ENCODE data around the gene ALKBH3. TPM values are rescaled to one million over a fixed set of nuclear protein-coding genes. Genes with fewer than 3 reads are reported as not detected.

The ALKBH3 gene
- total RNA-seq, 1 experiment from 2014 or later, result 18.8 TPM

GRCh38 chr11:43955381-43956118 lies 74.9 kb downstream of the ALKBH3 start:
- H3K27ac ChIP-seq (ENCODE audit: insufficient read length, low read depth, low read length), result no peak overlapping the region
- peaks cover 0 to 21% (median 9%) of the 10 kb centered on the region in 3 experiments; a peak in 4 of 7 replicates for H3K36me3 Mint-ChIP-seq (ENCODE audit: insufficient read depth in 1 of 3, low read depth in 3 of 3)
- no peak overlapping the region for H2BK5ac ChIP-seq (ENCODE audit: insufficient read length, low read length)
- no peak overlapping the region for H3K9ac ChIP-seq (ENCODE audit: extremely low read depth, insufficient read length, low read length)
- no peak overlapping the region for H4K8ac ChIP-seq (replicated peaks; ENCODE audit: insufficient read length, low read depth, low read length)
- DNase-seq, result no peak
- no peaks in the 10 kb centered on the region for H3K27me3 ChIP-seq (ENCODE audit: insufficient read depth, low read length)
- WGBS (ENCODE audit: extremely low coverage, insufficient read length, low lambda C conversion rate), result no CpG with 5 or more reads among the region's 5 CpGs
- H3K4me1 ChIP-seq (ENCODE audit: insufficient read depth, low read length), result peaks cover 18% of the 10 kb centered on the region
- H3K4me1 Mint-ChIP-seq, result peaks cover 70 to 77% of the 10 kb centered on the region in 2 experiments
- no peaks in the 10 kb centered on the region for H4K20me1 ChIP-seq (ENCODE audit: control insufficient read depth, insufficient read depth, insufficient read length)
- H2AK5ac ChIP-seq (ENCODE audit: insufficient read length, low read length), result no peak overlapping the region
- no peak overlapping the region for H3K14ac ChIP-seq (ENCODE audit: insufficient read depth, low read length)
- H3K9me3 ChIP-seq (ENCODE audit: control insufficient read depth, low read depth, low read length), result no peaks in the 10 kb centered on the region
- no peak overlapping the region for H2AFZ ChIP-seq (ENCODE audit: low read length)
- no peaks in the 10 kb centered on the region for H3K79me1 ChIP-seq (ENCODE audit: insufficient read depth, low read depth, low read length, poor library complexity, severe bottlenecking)
- no peak overlapping the region for H3T11ph ChIP-seq (ENCODE audit: low read length)
- no peak overlapping the region for H3K56ac ChIP-seq (ENCODE audit: insufficient read length, low read depth, low read length)
- H2BK15ac ChIP-seq (ENCODE audit: low read depth, low read length), result no peak overlapping the region
- no peak overlapping the region for H2BK120ac ChIP-seq (ENCODE audit: low read depth, low read length, poor library complexity, severe bottlenecking)
- H3K79me2 ChIP-seq (ENCODE audit: insufficient read depth, low read length), result no peaks in the 10 kb centered on the region
- H3K4me3 Mint-ChIP-seq, result no peak overlapping the region
- no peak overlapping the region for H3K23ac ChIP-seq (ENCODE audit: insufficient read length, low read depth, low read length)
- no peak for TF ChIP-seq CTCF (conservative IDR thresholded peaks at IDR 0.05)
- no peaks in the 10 kb centered on the region for H3K23me2 ChIP-seq (ENCODE audit: insufficient read length, low read depth, low read length, poor library complexity, severe bottlenecking)
- H2BK20ac ChIP-seq (ENCODE audit: low read depth, low read length, poor library complexity, severe bottlenecking), result no peak overlapping the region
- H4K5ac ChIP-seq (ENCODE audit: insufficient read length, low read depth, low read length), result no peak overlapping the region
- peak overlapping the region; percentile 51 for H2BK12ac ChIP-seq (ENCODE audit: insufficient read length, low read depth, low read length)
- peaks cover 8 to 11% of the 10 kb centered on the region in 2 experiments; a peak in 4 of 5 replicates for H3K9me3 Mint-ChIP-seq
- H3K27me3 Mint-ChIP-seq (ENCODE audit: low read depth), result no peaks in the 10 kb centered on the region; the same call in 1 of the 2 replicates
- no peak overlapping the region for H4K91ac ChIP-seq (ENCODE audit: insufficient read length, low read depth, low read length)
- H3K18ac ChIP-seq (ENCODE audit: insufficient read length, low read depth, low read length), result no peak overlapping the region
- H3K4me2 ChIP-seq (ENCODE audit: insufficient read depth, insufficient read length, low read length), result no peak overlapping the region
- H3K4ac ChIP-seq (ENCODE audit: low read depth, low read length), result no peak overlapping the region
- peak overlapping the region in 2 of 3 experiments; percentile 55 to 91; a peak in 4 of 7 replicates for H3K27ac Mint-ChIP-seq

Data from H9 (cell line).